Loucy (cell line): ENCODE results near the gene HABP4.

Source experiments
- CTCF ChIP-seq: fragments of 200-600 bp; sonication (generic); conservative IDR thresholded peaks from 2 replicates; pipeline ENCODE4 v1.5.1; 2014; ENCODE audit warnings: mild to moderate bottlenecking, antibody characterized with exemption, low read length
- EZH2phosphoT487 ChIP-seq: fragments of 200-600 bp; IDR thresholded peaks from 2 replicates; pipeline ENCODE4 v1.6.1; 2018; ENCODE audit warnings: antibody characterized with exemption, mild to moderate bottlenecking, moderate library complexity, borderline replicate concordance

GRCh38 chr9:96500696-96501632 is 51.0 kb downstream of the HABP4 start:
- TF ChIP-seq CTCF = no peak
- TF ChIP-seq EZH2phosphoT487 = no peak
